Limb (tissue), 2 donors: ENCODE measurements around the gene ZNF362.

Experiments
- DNase-seq, 2 donors: peaks; one replicate each; pipeline ENCODE4 v3.0.0-alpha.2; 2016; ENCODE audit errors: extremely low spot score in 2 of 2

The ZNF362 gene

DNA sequence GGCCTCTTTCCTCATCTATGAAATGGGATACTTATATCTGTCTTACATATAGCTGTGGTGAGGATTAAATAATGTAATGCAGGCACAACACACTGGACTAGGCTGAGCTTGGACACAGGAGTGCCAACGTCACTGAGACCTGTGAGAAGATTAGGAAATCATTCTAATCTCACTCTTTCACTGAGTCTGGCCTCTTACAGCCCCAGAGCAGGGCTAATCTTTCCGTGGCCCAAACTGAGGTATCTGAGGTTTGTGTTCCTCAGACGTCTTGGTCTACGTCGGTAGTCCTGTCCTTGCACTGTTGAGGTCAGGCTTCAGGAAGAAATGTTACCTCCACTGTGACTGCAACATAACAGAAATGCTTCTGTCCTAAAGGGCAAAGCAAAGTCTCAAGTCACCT is 87.2 kb downstream of the ZNF362 start:
- no peak for DNase-seq

DNA sequence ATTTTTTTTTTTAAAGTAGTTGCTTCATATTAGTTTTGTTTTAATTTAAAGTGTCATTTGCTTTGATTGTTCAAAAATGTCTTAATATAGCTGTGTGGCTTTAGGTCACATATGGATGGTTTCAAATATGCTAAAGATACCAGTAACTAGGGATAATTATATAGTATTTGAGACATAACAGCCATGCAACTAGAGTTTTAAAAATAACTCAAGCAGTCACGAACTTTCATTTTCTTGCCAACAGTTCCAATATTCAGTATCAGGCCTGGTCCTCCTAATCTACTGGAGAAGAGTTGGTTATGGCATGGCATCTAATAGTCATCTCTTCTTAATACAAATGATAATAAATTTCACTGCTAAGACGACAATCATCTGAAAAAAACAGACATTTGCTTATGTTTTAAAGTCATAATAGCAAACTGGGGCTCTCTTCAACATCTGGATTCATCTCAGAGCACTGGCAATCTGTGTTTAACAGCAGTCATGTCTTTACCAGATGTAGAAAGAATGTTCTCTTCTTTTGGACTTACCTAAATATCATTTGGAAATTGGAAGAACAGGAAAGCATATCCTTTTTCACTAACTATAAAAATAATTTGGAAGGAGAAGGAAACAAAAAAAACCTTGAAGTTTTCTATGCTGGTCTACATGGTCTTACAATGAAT is 88.7 kb downstream of the ZNF362 start:
- DNase-seq = peak in 1 of 2 donors; percentile 46

DNA sequence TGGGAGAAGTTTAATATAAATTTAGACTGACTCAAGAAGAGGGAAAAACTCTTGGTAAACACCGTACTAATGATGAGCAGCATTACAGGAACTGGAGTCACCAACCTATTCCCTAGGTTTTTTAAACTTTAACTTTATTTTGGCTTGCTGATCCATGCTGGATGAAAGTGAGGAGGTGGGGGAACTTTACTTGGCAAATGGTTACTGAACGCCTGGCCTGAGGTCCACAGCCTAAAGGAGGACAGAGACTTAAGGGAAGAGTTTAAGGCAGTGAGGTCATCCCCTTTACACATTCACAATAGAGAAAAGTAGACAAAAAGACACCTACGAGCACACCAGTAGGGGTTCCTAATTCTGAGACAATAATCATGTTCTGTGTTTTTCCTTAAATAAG is 90.2 kb downstream of the ZNF362 start:
- no peak for DNase-seq

DNA sequence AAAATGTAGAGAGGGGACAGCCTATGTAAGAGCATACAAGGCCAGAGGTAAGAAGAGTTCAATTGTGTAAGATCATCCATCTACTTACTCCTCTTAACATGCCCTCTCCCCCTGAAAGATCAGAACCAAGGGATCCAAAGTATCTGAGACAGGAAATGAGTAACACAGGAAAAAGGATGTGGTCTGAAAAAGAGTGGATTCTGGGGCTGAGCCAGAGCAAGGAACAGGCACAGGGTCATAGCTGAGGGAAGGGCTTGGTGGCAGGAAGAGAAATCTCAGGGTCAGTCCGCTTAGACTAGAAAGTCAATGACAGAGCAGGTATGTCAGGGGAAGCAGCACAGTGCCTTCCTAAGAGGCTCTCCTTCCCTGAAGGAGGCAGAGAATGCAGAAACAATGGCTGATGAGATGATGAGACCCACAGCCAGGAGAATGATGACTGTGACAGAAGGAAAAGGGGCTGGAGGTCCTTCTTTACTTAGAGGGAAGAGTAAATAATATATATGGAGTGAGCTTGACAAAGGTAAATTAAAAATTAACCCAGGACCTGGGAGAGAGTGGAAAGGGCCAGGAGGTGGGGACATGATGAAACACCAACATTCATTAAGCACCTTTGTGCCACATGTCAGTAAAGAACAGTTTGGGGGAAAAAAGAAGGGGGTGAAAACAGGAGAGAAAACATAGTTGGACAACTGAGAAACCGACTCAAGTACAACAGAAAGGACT is 90.8 kb downstream of the ZNF362 start:
- peak in 1 of 2 donors; percentile 49 for DNase-seq

DNA sequence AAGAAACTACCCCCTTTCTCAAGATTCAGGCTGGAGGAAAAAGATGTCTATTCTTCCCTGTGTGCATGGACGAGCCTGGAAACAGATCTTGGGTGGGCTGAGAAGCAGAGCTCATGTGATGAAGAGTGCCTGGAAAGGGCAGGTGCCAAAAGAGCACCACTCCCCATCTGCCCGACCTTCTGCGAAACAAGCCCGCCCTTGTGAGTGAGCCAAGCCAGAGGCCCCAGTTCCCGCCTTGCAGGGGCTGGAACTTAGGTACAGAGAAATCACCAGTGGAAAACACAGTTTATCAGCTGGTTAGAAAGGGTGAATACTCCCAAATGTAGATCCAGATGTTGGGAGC is 91.3 kb downstream of the ZNF362 start:
- peak; percentile 60 to 69 for DNase-seq

DNA sequence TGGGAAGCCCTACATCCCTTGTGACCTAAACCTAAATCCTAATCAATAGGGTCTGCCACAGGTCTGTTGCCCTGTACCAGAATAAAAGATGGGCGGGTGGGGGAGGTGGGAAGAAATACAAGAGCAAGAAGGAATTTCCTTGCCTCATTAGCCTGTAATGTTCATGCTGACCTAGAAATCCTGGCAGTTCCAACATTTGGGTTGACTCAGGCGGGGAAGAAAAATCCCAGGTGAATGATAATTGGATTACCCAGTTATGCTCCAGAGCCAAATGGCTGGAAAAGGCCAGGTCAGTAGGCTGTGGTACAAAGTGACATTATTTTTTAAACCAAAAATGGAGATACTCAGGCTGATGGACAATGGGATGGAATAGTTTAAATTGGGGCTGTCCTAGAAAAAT is 91.9 kb downstream of the ZNF362 start:
- DNase-seq = no peak

DNA sequence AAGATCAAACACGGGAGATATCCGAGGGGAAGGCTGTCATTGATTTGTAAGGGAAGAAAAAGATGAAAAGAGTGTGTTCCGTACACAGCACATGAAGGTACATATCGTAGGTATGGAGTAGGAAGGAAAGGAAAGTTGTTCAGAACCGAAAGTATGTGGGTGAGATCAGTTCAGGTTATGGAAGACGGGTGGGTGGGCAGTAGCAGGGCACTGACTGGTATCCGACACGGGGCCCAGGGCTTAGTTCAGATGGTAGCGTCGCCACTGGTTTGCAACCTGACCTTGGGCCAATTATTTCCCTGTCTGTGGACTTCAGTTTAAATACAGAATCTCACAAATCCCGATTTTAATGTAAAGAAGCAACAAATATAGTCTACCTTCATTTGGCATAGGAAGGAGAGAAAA is 92.4 kb downstream of the ZNF362 start:
- no peak for DNase-seq

DNA sequence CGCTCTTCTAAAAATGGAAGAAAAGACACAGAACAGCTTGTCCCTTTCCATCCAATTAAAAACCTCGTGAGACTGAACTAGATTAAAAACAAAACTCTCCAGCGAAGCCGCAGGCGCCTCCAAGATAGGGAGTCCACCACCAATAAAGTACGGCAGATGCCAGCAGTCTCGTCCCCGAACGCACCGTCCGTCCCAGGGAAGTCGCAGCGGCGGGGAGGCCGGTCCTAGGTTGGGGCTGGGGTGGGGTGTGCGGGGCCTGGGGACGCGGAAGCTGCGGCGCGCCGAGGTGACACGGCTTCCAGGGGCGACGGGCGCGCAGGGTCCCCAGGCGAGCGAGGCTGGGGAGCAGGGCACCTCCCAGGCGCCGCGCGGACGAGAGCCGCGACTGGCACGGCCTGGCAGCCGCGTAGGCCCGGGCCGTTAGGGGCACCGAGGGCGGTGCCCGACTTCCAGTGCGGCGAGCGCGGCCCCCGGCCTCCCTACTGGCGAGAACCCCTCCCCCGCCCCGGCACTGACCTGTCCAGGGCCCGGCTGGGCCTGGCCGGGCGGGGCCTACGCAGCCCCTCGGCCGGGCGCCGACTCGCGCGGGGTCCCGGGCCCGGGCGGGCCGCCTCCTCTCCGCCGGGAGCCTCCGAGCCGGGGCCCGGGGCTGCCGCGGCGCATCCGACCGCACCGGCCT is 92.9 kb downstream of the ZNF362 start:
- DNase-seq = no peak

DNA sequence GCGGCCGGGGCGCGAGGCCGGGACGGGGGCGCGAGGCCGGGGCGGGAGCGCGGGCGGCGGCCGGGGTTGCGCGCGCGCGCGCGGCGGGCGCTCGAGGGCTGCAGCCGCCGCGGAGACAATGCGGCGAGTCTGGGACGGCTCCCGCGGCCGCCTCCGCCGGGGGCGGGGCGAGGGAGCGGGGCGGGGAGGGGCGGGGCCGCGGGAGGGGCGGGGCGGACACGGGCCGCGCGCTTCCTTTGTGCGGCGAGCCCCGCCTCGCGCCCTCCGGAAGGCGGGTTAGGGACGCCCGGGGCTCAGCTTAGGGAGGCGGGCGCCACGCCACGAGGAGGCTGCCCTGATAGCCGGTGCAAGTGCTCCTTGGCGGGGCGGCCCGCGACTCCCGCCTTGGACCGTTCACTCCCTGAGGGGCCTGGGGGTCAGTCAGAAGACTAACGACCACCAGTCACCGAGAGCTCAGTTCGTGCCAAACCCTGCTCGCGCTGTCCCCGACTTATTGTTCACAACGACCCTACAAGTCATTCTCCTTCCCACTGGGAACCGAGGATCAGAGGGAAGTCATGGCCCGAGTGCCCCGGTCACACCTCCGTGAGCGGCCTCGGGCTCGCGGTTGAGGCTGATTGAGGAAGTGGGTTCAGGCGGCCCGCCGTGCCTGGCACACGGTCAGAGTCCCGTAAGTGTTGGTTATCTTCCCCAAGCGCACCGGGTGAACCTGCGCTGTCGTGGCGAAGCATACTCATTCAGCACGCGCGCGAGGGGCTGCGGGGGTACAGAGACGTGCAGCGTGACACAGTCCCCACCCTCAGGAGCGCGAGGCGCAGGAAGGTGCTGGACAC is 93.7 kb downstream of the ZNF362 start:
- peak; percentile 82 to 93 for DNase-seq
